ENCODE results near the gene NACC2. TPM values are rescaled to one million over a fixed set of nuclear protein-coding genes. Genes with fewer than 3 reads are reported as not detected.

Gene NACC2
- total RNA-seq, 1 donor from 2014 or later: 8.1 TPM

DNA sequence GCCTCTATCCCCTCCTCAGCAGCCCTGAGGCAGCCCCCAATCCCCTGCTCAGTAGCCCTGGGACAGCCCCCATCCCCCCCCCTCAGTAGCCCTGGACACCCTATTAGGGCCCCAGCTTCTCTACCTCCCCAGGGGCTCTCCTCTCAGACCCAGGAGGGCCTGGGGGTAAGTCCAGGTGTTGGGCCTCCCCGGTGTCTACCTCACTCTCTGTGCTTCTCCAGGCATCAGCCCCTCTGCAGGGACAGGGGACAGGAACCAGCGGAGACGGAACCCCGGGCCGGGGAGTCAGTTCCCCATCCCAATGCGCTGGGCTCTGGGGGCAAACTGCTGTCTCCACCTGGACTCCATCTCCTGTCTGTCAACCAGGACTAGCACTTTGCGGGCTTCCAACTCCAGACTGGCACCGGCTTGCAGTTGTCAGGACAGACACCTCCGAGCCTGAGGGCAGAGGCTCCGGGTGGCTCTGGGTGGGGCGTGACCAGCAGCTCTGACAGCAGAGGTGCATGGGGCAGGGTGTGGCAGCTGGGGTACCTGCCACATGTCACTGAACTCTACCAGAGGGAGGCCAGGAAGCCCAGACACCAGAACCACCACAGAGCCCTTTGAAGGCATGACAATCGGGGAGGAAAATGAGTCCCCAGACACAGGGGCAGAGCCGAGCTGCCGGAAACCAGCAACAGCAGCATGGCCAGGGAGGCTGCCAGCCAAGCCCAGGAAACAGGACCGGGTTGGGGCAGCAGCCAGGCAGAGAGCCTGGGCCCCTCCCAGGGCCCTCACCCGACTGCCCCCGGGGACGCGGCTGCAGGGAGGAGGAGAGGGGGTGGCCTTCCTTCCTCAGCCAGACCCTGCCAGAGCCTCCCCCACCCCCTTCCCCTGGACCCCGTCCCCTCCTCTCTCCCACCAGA, 116.2 kb downstream of the NACC2 start:
- TF ChIP-seq, protein P1, sequence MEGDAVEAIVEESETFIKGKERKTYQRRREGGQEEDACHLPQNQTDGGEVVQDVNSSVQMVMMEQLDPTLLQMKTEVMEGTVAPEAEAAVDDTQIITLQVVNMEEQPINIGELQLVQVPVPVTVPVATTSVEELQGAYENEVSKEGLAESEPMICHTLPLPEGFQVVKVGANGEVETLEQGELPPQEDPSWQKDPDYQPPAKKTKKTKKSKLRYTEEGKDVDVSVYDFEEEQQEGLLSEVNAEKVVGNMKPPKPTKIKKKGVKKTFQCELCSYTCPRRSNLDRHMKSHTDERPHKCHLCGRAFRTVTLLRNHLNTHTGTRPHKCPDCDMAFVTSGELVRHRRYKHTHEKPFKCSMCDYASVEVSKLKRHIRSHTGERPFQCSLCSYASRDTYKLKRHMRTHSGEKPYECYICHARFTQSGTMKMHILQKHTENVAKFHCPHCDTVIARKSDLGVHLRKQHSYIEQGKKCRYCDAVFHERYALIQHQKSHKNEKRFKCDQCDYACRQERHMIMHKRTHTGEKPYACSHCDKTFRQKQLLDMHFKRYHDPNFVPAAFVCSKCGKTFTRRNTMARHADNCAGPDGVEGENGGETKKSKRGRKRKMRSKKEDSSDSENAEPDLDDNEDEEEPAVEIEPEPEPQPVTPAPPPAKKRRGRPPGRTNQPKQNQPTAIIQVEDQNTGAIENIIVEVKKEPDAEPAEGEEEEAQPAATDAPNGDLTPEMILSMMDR (conservative IDR thresholded peaks at IDR 0.05): no peak
- no peak overlapping the region for H3K4me3 Mint-ChIP-seq
- H3K27me3 Mint-ChIP-seq (ENCODE audit: low read depth): no peaks in the 10 kb centered on the region
- H3K27ac Mint-ChIP-seq (ENCODE audit: unreplicated experiment): no peak overlapping the region
- H3K36me3 Mint-ChIP-seq (ENCODE audit: low read depth): no peaks in the 10 kb centered on the region
- no peak for DNase-seq (ENCODE audit: low read depth, low spot score)
- H3K9me3 Mint-ChIP-seq: no peaks in the 10 kb centered on the region
- peaks cover 8% of the 10 kb centered on the region for H3K4me1 Mint-ChIP-seq

GRCh38 chr9:135976944-135977343, 118.1 kb downstream of the NACC2 start:
- no peak overlapping the region for H3K27ac Mint-ChIP-seq (ENCODE audit: unreplicated experiment)
- H3K4me3 Mint-ChIP-seq: no peak overlapping the region

GRCh38 chr9:135976531-135976930, 118.6 kb downstream of the NACC2 start:
- Mint-ChIP-seq H3K4me3 (no peak overlapping the region), H3K36me3 (ENCODE audit: low read depth) (no peaks in the 10 kb centered on the region), H3K9me3 (no peaks in the 10 kb centered on the region), H3K27ac (ENCODE audit: unreplicated experiment) (no peak overlapping the region), H3K27me3 (ENCODE audit: low read depth) (peaks cover 3% of the 10 kb centered on the region), H3K4me1 (peaks cover 8% of the 10 kb centered on the region)
- no peak for DNase-seq (ENCODE audit: low read depth, low spot score)
- TF ChIP-seq, protein P1 (conservative IDR thresholded peaks at IDR 0.05): no peak

More at GRCh38 chr9:135976944-135977343, 118.1 kb downstream of the NACC2 start:
- Mint-ChIP-seq H3K27me3 (ENCODE audit: low read depth) (peaks cover 3% of the 10 kb centered on the region), H3K4me1 (peaks cover 8% of the 10 kb centered on the region), H3K36me3 (ENCODE audit: low read depth) (no peaks in the 10 kb centered on the region), H3K9me3 (no peaks in the 10 kb centered on the region)
- DNase-seq (ENCODE audit: low read depth, low spot score): no peak
- TF ChIP-seq, protein P1 (conservative IDR thresholded peaks at IDR 0.05): no peak

GRCh38 chr9:135975834-135976233, 119.3 kb downstream of the NACC2 start:
- DNase-seq (ENCODE audit: low read depth, low spot score): no peak
- no peak overlapping the region for H3K27ac Mint-ChIP-seq (ENCODE audit: unreplicated experiment)
- H3K4me3 Mint-ChIP-seq: no peak overlapping the region
- TF ChIP-seq, protein P1 (conservative IDR thresholded peaks at IDR 0.05): no peak
- peaks cover 3% of the 10 kb centered on the region for H3K27me3 Mint-ChIP-seq (ENCODE audit: low read depth)
- no peaks in the 10 kb centered on the region for H3K36me3 Mint-ChIP-seq (ENCODE audit: low read depth)
- H3K4me1 Mint-ChIP-seq: peaks cover 8% of the 10 kb centered on the region
- no peaks in the 10 kb centered on the region for H3K9me3 Mint-ChIP-seq

- TF ChIP-seq, protein P1 (conservative IDR thresholded peaks at IDR 0.05): no peak
- Mint-ChIP-seq H3K9me3 (no peaks in the 10 kb centered on the region), H3K36me3 (ENCODE audit: low read depth) (no peaks in the 10 kb centered on the region), H3K4me1 (peaks cover 8% of the 10 kb centered on the region), H3K27ac (ENCODE audit: unreplicated experiment) (no peak overlapping the region), H3K4me3 (no peak overlapping the region), H3K27me3 (ENCODE audit: low read depth) (peaks cover 3% of the 10 kb centered on the region)
- no peak for DNase-seq (ENCODE audit: low read depth, low spot score)
Measured at GRCh38 chr9:135974220-135974573, 120.9 kb downstream of the NACC2 start.

Data from neural crest cell (in vitro differentiated cells).